ENCODE measurements around the gene VPS45.

VPS45 gene

GRCh38 chr1:150115121-150115520, 47.5 kb downstream of the VPS45 start:
- no peak for TF ChIP-seq CTCF (IDR thresholded peaks at IDR 0.05; ENCODE audit: insufficient read depth, low read length, poor library complexity, severe bottlenecking)
- H3K4me3 ChIP-seq (replicated peaks; ENCODE audit: low read depth, low read length) = no peak overlapping the region
- no peaks in the 10 kb centered on the region for H3K27me3 ChIP-seq (replicated peaks; ENCODE audit: control insufficient read depth, insufficient read depth, low read length)
- no peak for DNase-seq (ENCODE audit: extremely low read depth, insufficient read length)
- H3K36me3 ChIP-seq (ENCODE audit: control insufficient read depth, insufficient read depth, low read length) = peaks cover 3% of the 10 kb centered on the region

DNA sequence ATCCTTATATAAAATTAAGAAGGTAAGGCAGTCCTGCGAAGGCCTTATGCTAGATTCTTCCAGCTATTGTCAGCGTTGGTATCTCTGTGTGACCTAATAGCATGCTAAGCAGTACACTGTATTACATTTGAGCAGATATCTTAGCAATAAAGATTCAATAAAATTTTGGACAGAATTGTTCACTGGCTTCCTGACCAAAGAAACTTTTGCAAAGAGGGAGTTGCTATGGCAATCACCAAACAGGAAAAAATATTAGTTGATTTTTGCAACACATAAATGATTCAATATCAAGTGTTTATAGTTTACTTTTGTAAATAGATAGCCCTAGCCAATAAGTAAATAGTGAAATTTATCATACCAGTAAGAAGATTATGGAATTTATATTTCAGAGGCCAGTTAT, 51.1 kb downstream of the VPS45 start:
- no peaks in the 10 kb centered on the region for H3K27me3 ChIP-seq (replicated peaks; ENCODE audit: control insufficient read depth, insufficient read depth, low read length)
- H3K36me3 ChIP-seq (ENCODE audit: control insufficient read depth, insufficient read depth, low read length) = no peaks in the 10 kb centered on the region
- no peak for TF ChIP-seq CTCF (IDR thresholded peaks at IDR 0.05; ENCODE audit: insufficient read depth, low read length, poor library complexity, severe bottlenecking)
- H3K4me3 ChIP-seq (replicated peaks; ENCODE audit: low read depth, low read length) = no peak overlapping the region
- no peak for DNase-seq (ENCODE audit: extremely low read depth, insufficient read length)

DNA sequence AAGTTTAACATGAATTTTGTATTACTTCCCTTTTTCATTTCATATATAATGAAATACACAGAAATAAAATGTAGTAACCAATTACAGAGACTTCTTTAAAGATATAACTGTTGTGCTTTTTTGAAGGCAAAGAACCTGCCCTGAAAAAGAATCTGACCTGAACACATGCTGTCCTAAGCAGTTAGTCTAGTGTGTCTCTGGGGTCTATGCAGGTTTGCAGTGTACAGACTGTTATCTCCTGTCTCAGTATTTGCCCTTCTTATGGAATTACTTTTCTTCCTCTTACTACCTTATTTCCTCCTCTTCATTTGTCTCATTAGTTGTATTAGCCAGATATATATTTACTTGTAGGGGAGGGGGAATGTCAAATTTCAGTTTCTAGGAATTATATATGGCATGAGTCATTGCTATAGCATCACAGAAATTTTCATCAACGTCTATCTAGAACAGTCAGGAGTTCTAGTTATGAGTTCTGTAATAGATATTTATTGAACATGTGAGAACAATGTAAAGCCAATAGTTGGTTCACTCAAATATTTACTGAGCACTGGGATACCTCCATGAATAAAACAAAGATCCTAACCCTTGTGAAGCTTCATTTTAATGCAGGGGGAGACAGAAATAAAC, 53.8 kb downstream of the VPS45 start:
- Histone ChIP-seq H3K4me3 (replicated peaks; ENCODE audit: low read depth, low read length) (no peak overlapping the region), H3K27me3 (replicated peaks; ENCODE audit: control insufficient read depth, insufficient read depth, low read length) (no peaks in the 10 kb centered on the region), H3K36me3 (ENCODE audit: control insufficient read depth, insufficient read depth, low read length) (no peaks in the 10 kb centered on the region)
- DNase-seq (ENCODE audit: extremely low read depth, insufficient read length) = no peak
- no peak for TF ChIP-seq CTCF (IDR thresholded peaks at IDR 0.05; ENCODE audit: insufficient read depth, low read length, poor library complexity, severe bottlenecking)

GRCh38 chr1:150126811-150127210, 59.2 kb downstream of the VPS45 start:
- TF ChIP-seq CTCF (IDR thresholded peaks at IDR 0.05; ENCODE audit: insufficient read depth, low read length, poor library complexity, severe bottlenecking) = no peak
- Histone ChIP-seq H3K36me3 (ENCODE audit: control insufficient read depth, insufficient read depth, low read length) (no peaks in the 10 kb centered on the region), H3K4me3 (replicated peaks; ENCODE audit: low read depth, low read length) (no peak overlapping the region), H3K27me3 (replicated peaks; ENCODE audit: control insufficient read depth, insufficient read depth, low read length) (no peaks in the 10 kb centered on the region)
- DNase-seq (ENCODE audit: extremely low read depth, insufficient read length) = no peak

DNA sequence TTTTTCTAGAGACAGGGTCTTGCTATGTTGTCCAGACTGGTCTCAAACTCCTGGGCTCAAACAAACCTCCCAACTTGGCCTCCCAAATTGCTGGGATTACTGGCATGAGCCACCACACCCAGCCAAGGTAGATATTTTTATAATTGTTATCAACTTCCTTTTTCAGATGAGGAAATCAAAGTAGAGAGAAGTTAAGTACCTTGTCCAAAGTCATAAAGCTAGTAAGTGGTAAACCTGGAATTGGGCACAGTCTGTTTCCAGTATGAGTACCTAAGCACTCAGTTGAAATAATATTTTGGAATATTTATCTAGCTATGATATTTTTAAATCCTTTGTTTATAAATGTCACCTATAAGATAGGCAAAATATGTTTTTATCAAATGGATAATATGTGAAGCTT, 59.9 kb downstream of the VPS45 start:
- H3K4me3 ChIP-seq (replicated peaks; ENCODE audit: low read depth, low read length) = no peak overlapping the region
- DNase-seq (ENCODE audit: extremely low read depth, insufficient read length) = no peak
- no peaks in the 10 kb centered on the region for H3K27me3 ChIP-seq (replicated peaks; ENCODE audit: control insufficient read depth, insufficient read depth, low read length)
- H3K36me3 ChIP-seq (ENCODE audit: control insufficient read depth, insufficient read depth, low read length) = no peaks in the 10 kb centered on the region
- no peak for TF ChIP-seq CTCF (IDR thresholded peaks at IDR 0.05; ENCODE audit: insufficient read depth, low read length, poor library complexity, severe bottlenecking)

- no peak for TF ChIP-seq CTCF (IDR thresholded peaks at IDR 0.05; ENCODE audit: insufficient read depth, low read length, poor library complexity, severe bottlenecking)
- no peak overlapping the region for H3K4me3 ChIP-seq (replicated peaks; ENCODE audit: low read depth, low read length)
- no peaks in the 10 kb centered on the region for H3K27me3 ChIP-seq (replicated peaks; ENCODE audit: control insufficient read depth, insufficient read depth, low read length)
- no peak for DNase-seq (ENCODE audit: extremely low read depth, insufficient read length)
- H3K36me3 ChIP-seq (ENCODE audit: control insufficient read depth, insufficient read depth, low read length) = no peaks in the 10 kb centered on the region
Observed at GRCh38 chr1:150127868-150128267, 60.3 kb downstream of the VPS45 start.
